GM20000 (cell line): Measurements from ENCODE around the gene HSD17B8.

Source experiments
- DNase-seq: peaks from one replicate; pipeline ENCODE4 v3.0.0; 2012; ENCODE audit warnings: low spot score
- CTCF ChIP-seq: IDR thresholded peaks from 2 replicates; pipeline ENCODE4 v1.5.1; 2012; ENCODE audit warnings: mild to moderate bottlenecking, control low read depth; ENCODE audit errors: extremely low read depth, missing control alignments

HSD17B8 gene

GRCh38 chr6:33243476-33243875 is 39.0 kb downstream of the HSD17B8 start:
- TF ChIP-seq CTCF = no peak
- no peak for DNase-seq

- DNase-seq = peak; percentile 74
- peak; percentile 95 for TF ChIP-seq CTCF
These were observed 43.7 kb downstream of the HSD17B8 start for GRCh38 chr6:33247977-33248642.

GRCh38 chr6:33248643-33248931 is 44.1 kb downstream of the HSD17B8 start:
- no peak for DNase-seq
- no peak for TF ChIP-seq CTCF

GRCh38 chr6:33248932-33249731 is 44.7 kb downstream of the HSD17B8 start:
- TF ChIP-seq CTCF = no peak
- peak; percentile 86 for DNase-seq

- peak; percentile 1 for DNase-seq
- TF ChIP-seq CTCF = no peak
These were observed 45.5 kb downstream of the HSD17B8 start for GRCh38 chr6:33249732-33250630.

GRCh38 chr6:33250731-33251130 is 46.3 kb downstream of the HSD17B8 start:
- no peak for TF ChIP-seq CTCF
- DNase-seq = no peak
